Left lobe of liver (tissue), 2 donors: ENCODE data around the gene HMGN3. TPM values are rescaled to one million over a fixed set of nuclear protein-coding genes. Genes with fewer than 3 reads are reported as not detected.
A peak's percentile ranks its signal among the peaks of the same experiment; 100 is the strongest.

Source experiments
- ATAC-seq: fragments of 200-7000 bp; cut with Tn5 transposase; one replicate; pipeline ENCODE4 v1.9.1; 2020; ENCODE audit warnings: mild to moderate bottlenecking, moderate library complexity
- DNase-seq: peaks from one replicate; pipeline ENCODE4 v3.0.0-alpha.2; 2020; ENCODE audit warnings: low spot score
- total RNA-seq: library from RNA; stranded (reverse); gene quantifications from one replicate; pipeline ENCODE4 v1.2.1, GENCODE V29; 2021
- donor health status: DM: no; HTN: no; CAD: no; lungs with moderate emphysema.
- donor health status: DM: no; HTN: yes; CAD: no.

HMGN3 gene
- total RNA-seq, 1 donor from 2014 or later, result 32.4 TPM

- ATAC-seq (peak; percentile 74), DNase-seq (peak; percentile 51)
Observed at GRCh38 chr6:79188885-79189480, 45.5 kb downstream of the HMGN3 start.

- peak; percentile 27 for ATAC-seq
- no peak for DNase-seq
Observed at GRCh38 chr6:79188107-79188506, 46.4 kb downstream of the HMGN3 start.

GRCh38 chr6:79186564-79186963, 47.9 kb downstream of the HMGN3 start:
- DNase-seq (no peak), ATAC-seq (no peak)

GRCh38 chr6:79184641-79185040, 49.8 kb downstream of the HMGN3 start:
- DNase-seq, result no peak
- ATAC-seq, result no peak

GRCh38 chr6:79184086-79184485, 50.4 kb downstream of the HMGN3 start:
- ATAC-seq (no peak), DNase-seq (no peak)

- ATAC-seq (no peak), DNase-seq (no peak)
Observed at GRCh38 chr6:79180052-79180451, 54.4 kb downstream of the HMGN3 start.

GRCh38 chr6:79173378-79173777, 61.1 kb downstream of the HMGN3 start:
- DNase-seq, result no peak
- ATAC-seq, result no peak

GRCh38 chr6:79170959-79171358, 63.5 kb downstream of the HMGN3 start:
- ATAC-seq (no peak), DNase-seq (no peak)

GRCh38 chr6:79170431-79170830, 64.1 kb downstream of the HMGN3 start:
- no peak for ATAC-seq
- DNase-seq, result no peak

- no peak for ATAC-seq
Observed at GRCh38 chr6:79168695-79168980, 65.8 kb downstream of the HMGN3 start.

GRCh38 chr6:79167931-79168694, 66.4 kb downstream of the HMGN3 start:
- ATAC-seq (no peak), DNase-seq (no peak)

More at GRCh38 chr6:79168695-79168980, 65.8 kb downstream of the HMGN3 start:
- no peak for DNase-seq

GRCh38 chr6:79159846-79160245, 74.6 kb downstream of the HMGN3 start:
- ATAC-seq (no peak), DNase-seq (no peak)

GRCh38 chr6:79158856-79159516, 75.5 kb downstream of the HMGN3 start:
- ATAC-seq (peak; percentile 93), DNase-seq (no peak)

GRCh38 chr6:79157961-79158644, 76.4 kb downstream of the HMGN3 start:
- ATAC-seq (peak; percentile 68), DNase-seq (no peak)

GRCh38 chr6:79152269-79152737, 82.2 kb downstream of the HMGN3 start:
- no peak for ATAC-seq
- no peak for DNase-seq

Other genes starting within 250 kb of the HMGN3 start
- 4.9 TPM for gene PHIP, start 156.4 kb downstream of the HMGN3 start, total RNA-seq